ENCODE results near the gene UTP4. TPM values are rescaled to one million over a fixed set of nuclear protein-coding genes. Genes with fewer than 3 reads are reported as not detected.

The UTP4 gene
- total RNA-seq, 2 experiments from 2014 or later, result 21.1 to 67.3 TPM

DNA sequence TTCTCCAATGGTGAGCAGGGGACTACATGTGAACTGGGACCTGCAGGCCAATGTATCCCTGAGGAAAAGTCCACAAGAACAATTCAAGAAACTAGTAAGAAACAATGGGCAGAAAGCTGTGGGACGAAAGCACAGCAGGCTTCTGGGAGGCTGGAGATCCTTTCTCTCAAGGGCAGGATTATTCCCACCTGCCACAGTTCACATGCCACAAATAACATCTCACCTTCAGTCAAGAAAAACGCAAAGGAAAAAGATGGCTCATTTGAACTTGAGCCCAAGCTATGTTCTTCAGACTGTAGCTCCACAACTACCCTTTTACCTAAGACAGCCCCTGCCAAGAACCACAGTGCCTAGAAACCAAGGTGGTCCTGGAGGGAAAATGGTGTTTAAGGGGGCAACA lies 14.0 kb upstream of the UTP4 start:
- no peak for DNase-seq (ENCODE audit: low spot score)
- Histone ChIP-seq H3K36me3 (ENCODE audit: insufficient read depth, low read length) (peaks cover 83% of the 10 kb centered on the region), H3K9me3 (ENCODE audit: low read length) (no peaks in the 10 kb centered on the region), H2AFZ (ENCODE audit: low read length) (no peak overlapping the region), H3K27ac (ENCODE audit: low read depth, low read length, poor library complexity, severe bottlenecking) (no peak overlapping the region), H3K79me2 (ENCODE audit: insufficient read depth, low read depth, low read length) (peaks cover 7% of the 10 kb centered on the region; the same call in 1 of the 2 replicates), H3K9me2 (ENCODE audit: insufficient read depth, low read length) (no peaks in the 10 kb centered on the region), H3K4me1 (ENCODE audit: insufficient read depth, low read length, poor library complexity, severe bottlenecking) (no peaks in the 10 kb centered on the region), H3K4me3 (ENCODE audit: low read depth, low read length, poor library complexity, severe bottlenecking) (no peak overlapping the region), H4K20me1 (ENCODE audit: insufficient read depth, low read length) (no peaks in the 10 kb centered on the region), H3K4me2 (ENCODE audit: low read length) (no peak overlapping the region)
- ChIA-PET CTCF (ENCODE audit: unreplicated experiment) (interaction anchor here (1.0 kb wide), 1 partner anchor 13 kb away, joined by 3 read pairs; no protein-coding TSS in a partner anchor), POLR2A (no interaction called here)
- BruUV-seq (replicated peaks), result no TSS peak
- no peak for TF ChIP-seq CTCF (conservative IDR thresholded peaks at IDR 0.05; ENCODE audit: low read length)
- TF ChIP-seq EZH2phosphoT487 (IDR thresholded peaks at IDR 0.05; ENCODE audit: borderline replicate concordance, low read depth, low read length), result no peak
- intact Hi-C loops (cut with micrococcal nuclease; ENCODE audit: unreplicated experiment), result no loop called here

GRCh38 chr16:69118994-69119393 lies 13.5 kb upstream of the UTP4 start:
- Histone ChIP-seq H3K4me1 (ENCODE audit: insufficient read depth, low read length, poor library complexity, severe bottlenecking) (no peaks in the 10 kb centered on the region), H4K20me1 (ENCODE audit: insufficient read depth, low read length) (no peaks in the 10 kb centered on the region), H3K9me3 (ENCODE audit: low read length) (no peaks in the 10 kb centered on the region), H3K27ac (ENCODE audit: low read depth, low read length, poor library complexity, severe bottlenecking) (no peak overlapping the region), H3K4me2 (ENCODE audit: low read length) (no peak overlapping the region), H3K9me2 (ENCODE audit: insufficient read depth, low read length) (no peaks in the 10 kb centered on the region), H3K79me2 (ENCODE audit: insufficient read depth, low read depth, low read length) (peaks cover 12% of the 10 kb centered on the region; the same call in 1 of the 2 replicates), H3K4me3 (ENCODE audit: low read depth, low read length, poor library complexity, severe bottlenecking) (no peak overlapping the region), H2AFZ (ENCODE audit: low read length) (no peak overlapping the region), H3K36me3 (ENCODE audit: insufficient read depth, low read length) (peaks cover 89% of the 10 kb centered on the region)
- no peak for DNase-seq (ENCODE audit: low spot score)
- POLR2A ChIA-PET, result no interaction called here
- intact Hi-C loops (cut with micrococcal nuclease; ENCODE audit: unreplicated experiment), result no loop called here
- BruUV-seq (replicated peaks), result no TSS peak
- CTCF ChIA-PET (ENCODE audit: unreplicated experiment), result no interaction called here
- TF ChIP-seq EZH2phosphoT487 (IDR thresholded peaks at IDR 0.05; ENCODE audit: borderline replicate concordance, low read depth, low read length) (no peak), CTCF (conservative IDR thresholded peaks at IDR 0.05; ENCODE audit: low read length) (no peak)

DNA sequence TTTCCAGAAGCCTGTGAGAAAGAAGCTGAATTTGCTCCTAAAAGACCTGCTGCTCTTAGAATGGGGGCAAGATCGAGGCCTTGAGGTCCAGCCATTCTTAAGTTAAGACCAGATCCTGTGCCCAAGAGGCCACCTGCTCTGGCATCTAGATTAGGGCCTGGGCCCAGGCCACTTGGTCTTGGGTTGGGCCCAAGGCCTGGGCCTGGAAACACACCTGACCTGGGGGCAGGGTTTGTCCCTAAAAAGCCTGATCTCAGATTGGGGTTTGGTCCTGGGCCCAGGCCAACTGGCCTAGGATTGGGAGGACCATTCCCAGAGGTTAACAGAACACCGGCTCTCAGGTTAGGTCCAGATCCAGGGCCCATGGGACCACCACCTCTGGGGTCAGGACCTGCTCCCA lies 12.9 kb upstream of the UTP4 start:
- Histone ChIP-seq H3K9me3 (ENCODE audit: low read length) (no peaks in the 10 kb centered on the region), H3K4me3 (ENCODE audit: low read depth, low read length, poor library complexity, severe bottlenecking) (no peak overlapping the region), H3K4me1 (ENCODE audit: insufficient read depth, low read length, poor library complexity, severe bottlenecking) (no peaks in the 10 kb centered on the region), H3K36me3 (ENCODE audit: insufficient read depth, low read length) (peaks cover 94% of the 10 kb centered on the region), H3K9me2 (ENCODE audit: insufficient read depth, low read length) (no peaks in the 10 kb centered on the region), H3K4me2 (ENCODE audit: low read length) (no peak overlapping the region), H3K79me2 (ENCODE audit: insufficient read depth, low read depth, low read length) (peaks cover 15% of the 10 kb centered on the region; the same call in 1 of the 2 replicates), H4K20me1 (ENCODE audit: insufficient read depth, low read length) (no peaks in the 10 kb centered on the region), H2AFZ (ENCODE audit: low read length) (no peak overlapping the region), H3K27ac (ENCODE audit: low read depth, low read length, poor library complexity, severe bottlenecking) (no peak overlapping the region)
- POLR2A ChIA-PET, result no interaction called here
- CTCF ChIA-PET (ENCODE audit: unreplicated experiment), result no interaction called here
- BruUV-seq (replicated peaks), result no TSS peak
- DNase-seq (ENCODE audit: low spot score), result no peak
- TF ChIP-seq CTCF (conservative IDR thresholded peaks at IDR 0.05; ENCODE audit: low read length) (no peak), EZH2phosphoT487 (IDR thresholded peaks at IDR 0.05; ENCODE audit: borderline replicate concordance, low read depth, low read length) (no peak)
- intact Hi-C loops (cut with micrococcal nuclease; ENCODE audit: unreplicated experiment), result no loop called here

Data from OCI-LY7 (cell line).